ENCODE data around the gene PDE4B.
"Not testable (repeated sequence)": the region's sequence is repeated elsewhere in the genome, so short reads cannot be mapped to it uniquely, and the experiment has no call there.

Gene PDE4B

DNA sequence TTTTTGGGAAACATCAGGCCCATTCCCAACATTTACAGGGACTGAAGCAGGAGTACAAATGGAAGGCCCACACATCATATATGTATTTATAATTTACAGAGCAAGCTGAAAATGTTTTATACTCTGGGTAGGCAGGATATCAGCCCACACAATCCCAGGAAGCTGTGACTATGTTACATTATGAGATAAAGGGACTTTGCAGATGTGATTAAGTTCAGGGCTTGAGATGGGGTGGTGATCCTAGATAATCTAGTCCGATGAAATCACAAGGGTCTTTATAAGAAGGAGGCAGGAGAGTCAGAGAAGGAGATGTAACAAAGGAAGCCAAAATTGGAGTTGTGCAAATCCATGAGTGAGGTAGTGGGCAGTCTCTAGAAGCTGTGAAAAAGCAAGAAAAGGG, 160.5 kb downstream of the PDE4B start:
- DNase-seq (ENCODE audit: low spot score): no peak

DNA sequence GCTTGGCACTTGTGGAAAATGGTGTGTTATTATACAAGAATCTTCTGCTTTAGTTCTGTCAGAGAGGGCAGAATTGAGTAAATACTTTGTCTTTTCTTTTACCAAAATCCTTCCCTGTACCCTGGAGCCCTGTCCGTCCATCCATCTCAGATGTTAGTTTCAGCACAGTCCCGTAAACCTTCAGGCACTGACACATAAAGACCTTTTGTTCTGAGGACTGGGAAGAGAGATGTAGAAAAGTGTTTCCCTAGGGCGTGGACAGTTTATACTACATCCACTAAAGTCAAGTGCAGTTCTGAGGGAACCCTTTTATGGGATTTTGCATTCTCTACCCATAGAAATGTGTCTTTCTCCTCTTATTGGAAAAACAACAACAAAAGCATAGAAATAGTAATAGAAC, 162.4 kb downstream of the PDE4B start:
- peak; percentile 65 for DNase-seq (ENCODE audit: low spot score)

DNA sequence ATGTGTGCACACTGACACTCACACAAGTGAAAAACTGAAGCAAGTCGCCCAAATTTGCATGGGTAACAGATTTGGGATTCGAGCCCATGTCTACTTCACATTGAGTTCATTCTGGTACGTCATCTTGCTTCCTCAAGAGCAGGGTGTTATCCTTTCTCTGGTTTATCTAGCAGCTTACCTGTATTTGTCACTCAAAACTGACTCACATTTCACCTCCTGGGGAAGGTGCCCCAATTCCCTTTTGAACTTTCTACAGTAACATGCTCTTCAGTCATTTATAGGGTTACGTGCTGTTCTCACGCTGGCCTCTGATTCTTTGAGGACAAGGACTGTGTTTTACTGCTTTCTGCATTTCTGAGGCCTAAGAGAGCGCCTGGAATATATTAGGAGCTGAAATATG, 162.8 kb downstream of the PDE4B start:
- DNase-seq (ENCODE audit: low spot score): no peak

DNA sequence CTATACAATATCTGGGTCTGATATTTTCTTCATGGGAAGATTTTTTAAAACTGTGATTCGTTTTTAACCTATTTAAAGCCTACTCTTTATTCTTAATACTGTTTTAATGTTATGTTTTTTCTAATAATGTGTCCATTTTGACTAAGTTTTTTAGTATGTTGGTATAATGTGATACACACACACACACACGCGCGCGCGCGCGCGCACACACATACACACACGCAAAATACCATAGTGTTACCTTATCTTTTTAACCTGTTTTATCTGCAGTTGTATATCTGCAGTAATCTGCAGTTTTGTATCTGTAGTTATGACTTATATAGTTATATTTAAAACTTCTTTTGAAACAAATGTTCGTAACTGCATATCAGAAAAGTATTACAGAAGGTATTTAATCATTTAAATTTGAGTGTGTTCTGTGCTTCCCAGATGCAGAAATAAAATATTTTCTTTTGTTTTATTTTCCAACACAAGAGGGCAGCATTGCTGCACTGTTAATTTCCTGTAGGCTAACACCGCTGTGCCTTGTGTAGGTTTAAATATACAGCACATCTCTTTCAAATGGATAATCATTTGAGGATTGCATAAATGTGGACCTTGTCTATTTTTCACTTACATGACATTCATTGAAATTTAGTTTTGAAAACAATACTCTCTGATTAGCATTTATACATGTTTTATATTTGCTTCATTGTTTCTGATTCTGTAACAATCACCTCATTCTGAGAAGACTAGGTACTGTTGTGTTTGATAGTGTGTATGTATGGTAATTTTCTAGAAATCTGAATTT, 166.1 kb downstream of the PDE4B start:
- peak; percentile 54 for DNase-seq (ENCODE audit: low spot score)

DNA sequence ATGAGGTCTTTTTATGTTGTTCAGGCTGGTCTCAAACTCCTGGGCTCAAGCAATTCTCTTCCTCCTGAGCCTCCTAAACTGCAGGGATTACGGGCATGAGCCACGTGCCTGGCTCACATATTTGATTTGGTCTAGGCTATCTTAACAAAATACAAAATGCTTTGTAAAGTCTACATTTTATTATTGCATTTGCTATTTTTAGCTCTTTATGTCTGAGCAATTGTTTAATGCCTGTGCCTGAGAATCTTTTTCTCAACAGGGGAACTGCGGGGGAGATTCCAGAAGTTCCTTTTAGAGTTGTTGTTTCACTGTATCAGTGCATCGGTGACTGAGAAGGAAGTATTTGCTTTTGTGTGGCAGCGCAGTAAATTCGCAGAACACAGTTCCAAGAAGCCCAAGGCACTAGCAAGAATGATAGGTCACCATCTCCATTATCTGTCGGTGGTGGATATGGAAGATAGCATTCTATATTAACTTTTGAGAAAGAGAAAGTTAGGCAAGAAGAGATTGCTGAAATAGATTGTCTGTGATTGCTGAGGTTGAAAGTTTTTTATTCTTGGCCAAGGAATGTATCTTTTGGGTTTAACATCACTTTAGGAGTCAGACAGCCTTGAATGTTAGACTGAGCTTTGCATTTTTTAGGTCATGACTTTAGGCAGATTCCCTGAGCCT, 167.3 kb downstream of the PDE4B start:
- no peak for DNase-seq (ENCODE audit: low spot score)

DNA sequence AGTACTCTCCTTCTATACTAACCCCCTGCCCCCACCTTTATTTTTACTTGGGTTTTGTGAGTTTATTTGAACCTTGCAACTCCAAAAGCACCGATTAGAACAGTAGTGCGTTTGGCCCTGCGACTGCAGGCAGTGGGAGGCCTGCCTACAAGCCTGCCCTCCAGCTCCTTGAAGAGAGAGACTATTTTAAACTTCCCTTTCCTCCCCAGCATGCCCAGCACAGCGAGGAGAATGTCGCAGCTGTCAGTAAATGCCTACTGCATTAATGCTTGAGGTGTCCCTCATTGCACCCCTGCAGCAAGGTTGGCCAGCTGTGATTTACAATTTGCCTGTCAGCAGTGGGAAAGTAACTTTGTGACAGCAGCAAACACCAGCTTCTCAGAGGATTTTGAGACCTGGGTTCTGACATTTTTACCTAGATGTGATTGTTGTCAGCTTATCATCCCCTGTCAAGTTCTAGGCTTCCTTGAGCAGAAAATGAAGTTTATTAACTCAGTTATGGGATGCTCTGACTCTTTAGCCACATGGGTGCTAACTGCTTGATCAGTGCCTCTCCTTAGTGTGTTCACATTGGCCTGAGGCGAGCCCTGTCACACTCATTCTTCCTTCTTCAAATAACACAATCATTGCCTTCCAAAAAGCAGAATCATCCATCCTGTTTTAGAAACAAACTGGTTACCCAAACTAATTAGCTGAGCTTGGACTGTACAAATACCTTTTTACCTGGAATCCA, 170.6 kb downstream of the PDE4B start:
- DNase-seq (ENCODE audit: low spot score): no peak

DNA sequence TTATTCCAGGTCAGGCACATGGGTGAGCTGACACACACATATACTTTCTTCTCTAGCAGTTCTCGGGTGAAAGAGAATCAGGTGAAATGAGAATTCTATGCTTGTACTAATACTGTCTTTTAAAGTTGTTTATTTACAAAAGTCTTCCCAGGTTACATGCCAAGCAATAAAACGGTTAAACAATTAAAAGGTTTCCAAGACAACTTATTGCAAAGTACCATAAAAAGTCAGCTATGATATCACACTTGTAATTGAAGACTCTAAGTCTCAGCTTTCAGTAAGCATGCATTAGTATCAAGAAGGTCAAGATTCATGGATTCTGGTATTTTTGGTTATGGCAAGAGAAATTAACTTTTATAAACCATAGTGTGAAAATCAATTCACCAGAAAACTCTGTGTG, 171.4 kb downstream of the PDE4B start:
- no peak for DNase-seq (ENCODE audit: low spot score)

DNA sequence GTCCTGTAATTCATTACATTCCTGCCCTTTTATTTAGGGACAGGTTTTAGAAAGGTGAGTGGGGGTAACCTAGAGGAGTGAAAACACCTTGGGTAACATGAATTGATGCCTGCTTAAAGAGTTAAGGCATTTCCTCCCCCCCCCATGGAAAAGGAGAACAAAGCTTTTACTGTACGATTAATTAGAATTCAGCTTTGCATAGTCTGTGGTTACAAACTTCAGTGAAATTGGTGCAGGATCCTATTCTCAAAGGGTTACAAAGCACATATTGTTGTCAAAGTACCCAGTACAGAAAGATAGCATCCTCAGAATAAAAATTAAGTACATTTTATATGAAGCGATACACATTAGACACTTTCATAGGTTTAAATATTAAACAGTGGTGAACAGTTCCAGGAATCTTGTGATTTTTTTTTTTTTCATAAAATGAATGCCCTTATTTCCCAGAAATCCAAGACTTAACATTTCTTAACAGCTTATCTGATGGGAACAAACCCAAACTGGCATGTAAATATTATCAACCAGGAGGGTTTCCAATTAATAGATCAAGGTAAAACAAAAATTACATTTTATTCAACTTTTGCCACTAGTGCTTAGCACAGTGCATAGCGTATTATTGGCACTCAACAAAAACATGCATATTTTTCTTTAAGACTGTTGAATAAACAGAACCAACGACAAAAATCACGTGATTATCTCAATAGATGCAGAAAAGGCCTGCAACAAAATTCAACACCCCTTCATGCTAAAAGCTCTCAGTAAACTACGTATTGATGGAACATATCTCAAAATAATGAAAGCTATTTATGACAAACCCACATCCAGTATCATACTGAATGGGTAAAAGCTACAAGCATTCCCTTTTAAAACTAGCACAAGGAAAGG, 172.7 kb downstream of the PDE4B start:
- DNase-seq (ENCODE audit: low spot score): peak; percentile 47

DNA sequence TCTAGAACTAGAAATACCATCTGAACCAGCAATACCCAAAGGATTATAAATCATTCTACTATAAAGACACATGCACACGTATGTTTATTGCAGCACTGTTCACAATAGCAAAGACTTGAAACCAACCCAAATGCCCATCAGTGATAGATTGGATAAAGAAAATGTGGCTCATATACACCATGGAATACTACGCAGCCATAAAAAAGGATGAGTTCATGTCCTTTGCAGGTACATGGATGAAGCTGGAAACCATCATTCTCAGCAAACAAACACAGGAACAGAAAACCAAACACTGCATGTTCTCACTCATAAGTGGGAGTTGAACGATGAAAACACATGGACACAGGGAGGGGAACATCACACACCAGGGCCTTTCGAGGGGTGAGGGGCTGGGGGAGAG, 174.8 kb downstream of the PDE4B start:
- DNase-seq (ENCODE audit: low spot score): not testable (repeated sequence)

DNA sequence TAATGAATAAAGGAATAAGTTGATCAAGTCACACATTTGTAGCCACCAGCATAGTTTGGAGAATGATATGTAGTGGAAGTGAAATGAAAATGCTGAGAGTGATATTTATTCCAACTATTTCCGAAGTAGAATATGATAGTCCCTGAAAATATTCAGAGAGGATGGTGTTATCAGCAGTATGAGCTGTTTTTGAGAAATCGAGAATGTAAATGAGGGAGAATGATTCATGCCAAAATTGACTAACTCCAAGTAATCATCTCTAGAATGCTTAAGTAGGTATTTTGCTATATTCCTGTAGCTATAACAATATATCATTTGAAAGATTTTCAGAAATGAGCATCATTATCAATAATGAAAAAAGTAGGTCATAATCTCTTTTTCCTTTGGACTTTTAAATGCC, 178.9 kb downstream of the PDE4B start:
- DNase-seq (ENCODE audit: low spot score): no peak

DNA sequence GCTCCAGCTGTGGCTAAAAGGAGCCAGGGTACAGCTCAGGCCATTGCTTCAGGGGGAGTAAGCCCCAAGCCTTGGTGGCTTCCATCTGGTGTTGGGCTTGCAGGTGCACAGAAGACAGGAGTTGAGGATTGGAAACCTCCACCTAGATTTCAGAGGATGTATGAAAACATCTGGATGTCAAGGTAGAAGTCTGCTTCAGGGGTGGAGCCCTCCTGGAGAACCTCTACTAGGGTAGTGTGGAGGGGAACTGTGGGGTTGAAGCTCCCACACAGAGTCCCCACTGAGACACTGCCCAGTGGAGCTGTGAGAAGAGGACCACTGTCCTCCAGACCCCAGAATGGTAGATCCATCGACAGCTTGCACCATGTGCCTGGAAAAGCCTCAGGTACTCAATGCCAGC, 183.0 kb downstream of the PDE4B start:
- no peak for DNase-seq (ENCODE audit: low spot score)

DNA sequence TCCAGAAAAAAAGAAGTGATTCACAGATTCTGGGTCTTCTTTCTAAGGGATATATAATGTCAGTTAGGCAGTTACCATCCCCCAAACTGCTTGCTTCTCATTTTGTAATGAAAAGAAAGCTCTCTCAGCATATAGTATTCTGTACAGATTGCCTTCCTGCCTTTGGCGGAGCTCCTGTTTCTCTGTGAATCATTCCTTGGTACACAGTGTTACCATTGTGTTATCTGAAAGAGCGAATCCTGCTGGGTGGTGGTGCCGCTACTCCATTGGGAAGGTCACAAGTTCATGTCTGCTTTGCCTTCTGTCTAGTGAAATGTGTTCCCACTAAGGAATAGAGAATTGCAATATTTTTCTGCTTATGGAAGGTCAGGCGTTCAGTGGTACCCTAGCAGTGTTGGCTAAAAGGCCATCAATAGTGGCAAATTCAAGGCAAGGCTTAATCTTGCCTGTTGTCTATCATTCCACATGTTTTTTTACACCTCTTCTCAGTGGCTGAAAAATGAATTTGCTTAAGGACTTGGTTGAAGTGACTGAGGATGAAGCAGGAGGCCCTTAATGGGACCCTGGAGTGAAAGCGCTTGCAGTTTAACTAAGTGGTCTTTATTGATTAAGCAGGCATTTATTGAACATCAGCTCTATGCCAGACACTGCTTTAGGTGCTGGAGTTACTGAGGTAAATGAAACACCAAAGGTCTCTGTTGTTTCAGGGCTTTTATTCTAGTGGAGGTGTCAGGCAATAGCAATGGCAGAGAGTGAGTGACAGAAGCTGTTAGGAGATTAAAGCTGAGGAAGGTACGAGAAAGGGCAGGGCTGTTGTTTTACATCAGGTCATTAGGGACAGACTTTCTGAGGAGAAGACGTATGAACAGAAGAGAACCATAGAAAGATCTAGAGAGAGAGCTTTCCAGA, 186.7 kb downstream of the PDE4B start:
- peak; percentile 87 for DNase-seq (ENCODE audit: low spot score)

DNA sequence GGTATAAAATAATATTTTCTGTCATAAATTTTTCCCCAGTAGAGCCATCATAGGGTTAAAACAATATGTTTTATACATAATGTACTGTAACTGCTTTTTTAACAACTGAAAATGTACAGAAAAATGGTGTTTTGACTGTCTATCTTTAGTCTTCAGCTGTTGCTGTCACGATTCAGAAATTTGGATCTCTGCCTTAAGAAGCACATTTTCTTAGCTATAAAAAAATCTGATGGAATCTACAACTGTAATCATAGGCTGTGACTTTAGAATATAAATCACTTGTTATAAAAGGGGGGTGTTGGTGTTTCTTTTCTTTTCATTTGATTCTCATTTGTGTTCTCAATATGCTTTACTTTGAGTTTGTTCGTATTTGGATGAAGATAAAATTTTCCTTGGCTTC, 187.5 kb downstream of the PDE4B start:
- DNase-seq (ENCODE audit: low spot score): no peak

DNA sequence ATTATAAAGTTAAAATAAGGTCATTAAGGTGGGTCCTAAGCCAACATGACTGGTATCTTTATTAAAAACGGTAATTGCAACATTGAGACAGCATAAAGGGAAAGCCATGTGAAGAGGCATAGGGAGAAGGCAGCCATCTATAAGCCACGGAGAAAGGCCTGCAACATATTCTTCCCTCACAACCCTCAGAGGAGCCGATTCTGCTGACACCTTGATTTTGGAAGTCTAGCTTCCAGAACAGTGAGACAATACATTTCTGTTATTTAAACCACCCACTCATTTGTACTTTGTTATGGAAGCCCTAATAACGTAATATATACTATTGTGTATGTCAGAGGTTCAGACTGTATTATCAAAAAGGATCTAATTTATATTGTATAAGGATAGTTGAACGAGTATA, 190.8 kb downstream of the PDE4B start:
- DNase-seq (ENCODE audit: low spot score): no peak

DNA sequence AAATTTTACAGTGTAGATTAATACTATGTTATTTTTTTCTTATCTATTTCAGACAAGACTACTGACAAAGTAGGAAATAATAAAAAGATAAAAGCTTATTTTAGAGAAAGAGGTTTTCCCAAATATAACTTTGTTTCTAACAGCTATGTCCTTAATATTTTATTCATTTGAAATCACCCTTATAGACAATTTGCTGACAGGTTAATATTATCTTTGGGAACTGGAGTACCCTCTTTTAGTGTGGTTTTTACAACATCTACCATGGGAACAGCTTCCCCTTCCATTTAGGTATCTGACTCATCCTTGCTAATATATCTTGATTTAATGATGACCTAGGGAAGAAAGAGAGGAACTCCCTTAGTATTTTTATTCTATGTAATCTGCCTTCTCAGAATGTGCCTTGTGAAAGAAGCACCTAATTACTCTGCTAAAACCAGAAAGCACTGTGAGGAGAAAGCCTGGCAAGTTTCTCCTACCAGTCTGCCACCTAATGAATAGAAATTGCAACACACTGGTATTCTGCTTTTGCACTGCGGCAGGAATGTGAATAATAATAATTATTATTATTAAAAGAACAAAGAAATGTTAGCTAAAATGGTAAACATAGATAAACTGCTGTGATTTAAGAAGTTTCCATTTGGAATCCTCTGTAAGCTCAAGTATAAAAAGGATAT, 192.8 kb downstream of the PDE4B start:
- DNase-seq (ENCODE audit: low spot score): no peak

DNA sequence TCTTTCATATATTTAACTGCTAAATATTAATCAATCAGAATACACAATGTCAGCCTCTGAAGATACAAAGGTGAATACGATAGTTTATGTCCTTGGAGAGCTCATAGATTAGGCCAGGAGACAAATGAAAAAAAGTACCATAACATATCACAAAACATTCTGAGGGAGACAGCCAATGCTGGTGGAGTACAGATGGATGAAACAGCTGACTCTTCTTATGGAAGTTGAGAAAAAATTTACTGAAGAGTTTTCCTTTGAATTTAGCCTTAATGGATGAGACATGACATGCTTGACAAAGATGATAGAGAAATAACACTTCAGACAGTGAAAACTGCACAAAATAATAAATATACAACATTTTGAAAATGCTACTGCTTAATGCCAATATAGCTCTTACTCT, 193.5 kb downstream of the PDE4B start:
- no peak for DNase-seq (ENCODE audit: low spot score)

DNA sequence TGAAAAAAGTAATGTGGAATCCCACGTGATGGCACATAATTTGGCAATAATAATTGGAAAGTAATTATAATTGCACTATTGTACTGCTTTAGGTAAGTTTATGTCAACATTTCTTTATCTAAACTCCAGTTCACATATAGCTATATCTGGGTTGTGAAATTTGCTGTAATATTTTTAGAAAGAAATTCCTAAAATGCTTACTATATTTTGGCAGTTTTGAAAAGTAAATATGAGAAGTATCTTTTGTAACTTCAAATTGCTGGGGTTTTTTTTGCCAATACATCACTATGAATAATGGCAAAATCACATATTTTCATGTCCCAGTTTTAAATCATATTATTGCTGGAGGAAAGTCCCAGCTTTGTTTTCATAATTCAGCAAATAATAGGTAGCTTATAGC, 197.5 kb downstream of the PDE4B start:
- DNase-seq (ENCODE audit: low spot score): no peak

DNA sequence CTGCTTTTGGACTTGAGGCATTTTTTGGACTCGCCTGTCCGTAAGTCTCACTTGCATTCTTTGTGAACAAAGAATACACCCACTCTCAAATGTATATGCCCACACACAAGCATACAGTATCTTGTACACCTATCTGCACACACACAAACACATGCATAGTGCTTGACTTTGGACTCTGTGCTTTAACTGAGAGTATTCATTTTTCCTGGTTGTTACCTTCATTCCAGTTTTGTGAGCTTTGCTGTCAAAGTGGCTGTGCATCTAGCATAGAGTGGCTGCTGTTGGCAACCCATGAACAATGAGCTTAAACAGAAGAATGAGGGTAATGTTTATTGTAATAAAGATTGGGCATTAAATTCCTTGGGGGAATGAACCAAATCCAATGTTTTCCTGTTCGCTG, 199.0 kb downstream of the PDE4B start:
- no peak for DNase-seq (ENCODE audit: low spot score)

DNA sequence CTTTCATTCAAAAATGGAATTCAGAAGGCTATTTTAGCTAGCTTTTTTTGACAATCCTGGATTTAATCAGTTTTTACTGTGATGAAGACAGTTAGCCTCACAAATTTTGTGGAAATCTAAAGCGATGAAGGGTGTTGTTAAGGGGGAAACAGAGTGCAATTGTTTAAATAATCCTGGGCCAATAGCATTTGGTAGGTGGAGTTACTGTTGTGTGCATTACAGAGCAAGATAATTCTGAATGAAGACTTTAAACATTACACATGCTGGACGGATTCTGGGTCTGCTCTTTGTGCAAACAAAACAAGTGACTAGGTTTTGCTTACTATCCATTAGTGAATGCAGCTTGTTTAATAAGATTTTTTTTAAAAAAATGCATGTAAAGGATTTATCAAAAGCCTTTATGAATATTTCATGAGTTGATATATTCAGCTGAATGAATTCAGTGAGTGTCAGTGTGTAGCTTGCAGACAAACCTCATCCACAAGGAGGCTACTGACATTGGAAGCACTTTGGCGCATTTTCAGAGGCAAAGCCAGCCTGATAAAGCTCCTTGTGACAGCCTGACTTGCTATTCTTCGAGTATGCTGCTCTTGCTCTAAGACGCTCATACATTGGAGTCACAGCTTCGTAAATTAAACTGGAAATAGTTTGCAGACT, 199.6 kb downstream of the PDE4B start:
- DNase-seq (ENCODE audit: low spot score): peak; percentile 20

DNA sequence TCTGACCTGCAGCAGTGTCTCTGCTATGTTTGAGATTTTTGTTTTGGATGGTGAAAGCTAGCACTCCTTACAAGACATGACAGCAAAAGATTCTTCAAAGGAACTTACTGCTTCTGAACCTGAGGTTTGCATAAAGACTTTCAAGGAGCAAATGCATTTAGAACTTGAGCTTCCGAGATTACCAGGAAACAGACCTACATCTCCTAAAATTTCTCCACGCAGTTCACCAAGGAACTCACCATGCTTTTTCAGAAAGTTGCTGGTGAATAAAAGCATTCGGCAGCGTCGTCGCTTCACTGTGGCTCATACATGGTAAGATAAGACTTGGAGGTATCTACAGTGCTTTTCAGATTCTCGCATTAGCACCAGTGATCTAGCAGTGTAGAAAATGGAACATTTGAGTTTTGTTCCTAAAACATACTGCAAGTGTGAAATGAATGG, 200.2 kb downstream of the PDE4B start:
- no peak for DNase-seq (ENCODE audit: low spot score)
